Right atrium auricular region (tissue), 2 donors: ENCODE measurements around the gene AQP11. TPM values are rescaled to one million over a fixed set of nuclear protein-coding genes. Genes with fewer than 3 reads are reported as not detected.
"Not testable (repeated sequence)": the region's sequence is repeated elsewhere in the genome, so short reads cannot be mapped to it uniquely, and the experiment has no call there.

Source experiments
- DNase-seq: peaks from one replicate; pipeline ENCODE4 v3.0.0-alpha.2; 2019; ENCODE audit warnings: low spot score
- H3K27ac ChIP-seq, 2 donors: fragments of 200-600 bp; sonication (generic); 1 replicate in 1 of 2; 2 replicates in 1 of 2; pipeline ENCODE4 v1.5.1; 2016 to 2019
- H3K27me3 ChIP-seq, 2 donors: fragments of 200-600 bp; sonication (generic); one replicate each; pipeline versions ENCODE4 v1.5.1 to v1.6.0; 2017 to 2019
- H3K36me3 ChIP-seq: fragments of 200-600 bp; sonication (generic); one replicate; pipeline ENCODE4 v1.5.1; 2016
- H3K4me1 ChIP-seq, 2 donors: fragments of 200-600 bp; sonication (generic); one replicate each; pipeline versions ENCODE4 v1.5.1 to v1.6.0; 2017 to 2019
- H3K4me3 ChIP-seq, 2 donors: fragments of 200-600 bp; sonication (generic); 1 replicate in 1 of 2; 2 replicates in 1 of 2; pipeline ENCODE4 v1.5.1; 2017 to 2019; ENCODE audit warnings: mild to moderate bottlenecking in 1 of 2, moderate library complexity in 1 of 2
- H3K9me3 ChIP-seq, 2 donors: fragments of 200-600 bp; sonication (generic); one replicate each; pipeline ENCODE4 v1.5.1; 2019
- CTCF ChIP-seq, 2 donors: fragments of 200-600 bp; sonication (generic); IDR thresholded peaks; one replicate each; pipeline ENCODE4 v1.5.1; 2019; ENCODE audit warnings: antibody characterized with exemption in 2 of 2
- total RNA-seq, 2 donors: library from RNA; depleted of rRNA; stranded (reverse); fragments of >200 nt; gene quantifications; one replicate each; pipeline ENCODE4 v1.1.0, GENCODE V29; 2016

Gene AQP11
- total RNA-seq, 2 donors from 2014 or later, result 0.86 to 1.7 TPM

- H3K4me3 ChIP-seq, result no peak overlapping the region
- no peak overlapping the region for H3K27ac ChIP-seq
- no peaks in the 10 kb centered on the region for H3K4me1 ChIP-seq
- no peak for TF ChIP-seq CTCF (IDR thresholded peaks at IDR 0.05)
- H3K9me3 ChIP-seq, result no peaks in the 10 kb centered on the region
- DNase-seq, result no peak
- H3K27me3 ChIP-seq, result no peaks in the 10 kb centered on the region
- H3K36me3 ChIP-seq, result no peaks in the 10 kb centered on the region
These were observed 20.7 kb upstream of the AQP11 start for GRCh38 chr11:77568916-77569675.

GRCh38 chr11:77569676-77570070 is 20.1 kb upstream of the AQP11 start:
- DNase-seq, result no peak
- Histone ChIP-seq H3K36me3 (no peaks in the 10 kb centered on the region), H3K27ac (no peak overlapping the region), H3K27me3 (no peaks in the 10 kb centered on the region), H3K4me3 (no peak overlapping the region), H3K4me1 (no peaks in the 10 kb centered on the region), H3K9me3 (no peaks in the 10 kb centered on the region)
- no peak for TF ChIP-seq CTCF (IDR thresholded peaks at IDR 0.05)

GRCh38 chr11:77570896-77571295 is 18.9 kb upstream of the AQP11 start:
- not testable (repeated sequence) for H3K36me3 ChIP-seq, H3K9me3 ChIP-seq, H3K4me1 ChIP-seq, DNase-seq, H3K27me3 ChIP-seq, H3K27ac ChIP-seq, H3K4me3 ChIP-seq

GRCh38 chr11:77575428-77575827 is 14.3 kb upstream of the AQP11 start:
- DNase-seq, H3K4me1 ChIP-seq, H3K27ac ChIP-seq, H3K27me3 ChIP-seq, H3K4me3 ChIP-seq, H3K36me3 ChIP-seq, H3K9me3 ChIP-seq: not testable (repeated sequence)

GRCh38 chr11:77580712-77581337 is 8.9 kb upstream of the AQP11 start:
- H3K27ac ChIP-seq, result no peak overlapping the region
- no peaks in the 10 kb centered on the region for H3K27me3 ChIP-seq
- no peak overlapping the region for H3K4me3 ChIP-seq
- H3K9me3 ChIP-seq, result peaks cover 0 to 15% of the 10 kb centered on the region in 2 donors
- DNase-seq, result no peak
- TF ChIP-seq CTCF (IDR thresholded peaks at IDR 0.05), result no peak
- no peaks in the 10 kb centered on the region for H3K36me3 ChIP-seq
- no peaks in the 10 kb centered on the region for H3K4me1 ChIP-seq

GRCh38 chr11:77589181-77589520 is 602 bp upstream of the AQP11 start:
- H3K4me3 ChIP-seq, result peak overlapping the region; percentile 57 to 63
- H3K9me3 ChIP-seq, result no peaks in the 10 kb centered on the region
- no peaks in the 10 kb centered on the region for H3K36me3 ChIP-seq
- H3K4me1 ChIP-seq, result peaks cover 0 to 17% of the 10 kb centered on the region in 2 donors
- no peak for TF ChIP-seq CTCF (IDR thresholded peaks at IDR 0.05)
- peak overlapping the region; percentile 83 to 84 for H3K27ac ChIP-seq
- H3K27me3 ChIP-seq, result no peaks in the 10 kb centered on the region
- no peak for DNase-seq
